NCI-H2227 (cell line): Measurements from ENCODE around the gene CNTNAP2.

Experiments
- DNase-seq: peaks from one replicate; lab custom pipeline; 2025; ENCODE audit not compliant: unreplicated experiment; lab: John Stamatoyannopoulos, UW

The CNTNAP2 gene

GRCh38 chr7:148108381-148108780 lies 1991.8 kb downstream of the CNTNAP2 start:
- no peak for DNase-seq

DNA sequence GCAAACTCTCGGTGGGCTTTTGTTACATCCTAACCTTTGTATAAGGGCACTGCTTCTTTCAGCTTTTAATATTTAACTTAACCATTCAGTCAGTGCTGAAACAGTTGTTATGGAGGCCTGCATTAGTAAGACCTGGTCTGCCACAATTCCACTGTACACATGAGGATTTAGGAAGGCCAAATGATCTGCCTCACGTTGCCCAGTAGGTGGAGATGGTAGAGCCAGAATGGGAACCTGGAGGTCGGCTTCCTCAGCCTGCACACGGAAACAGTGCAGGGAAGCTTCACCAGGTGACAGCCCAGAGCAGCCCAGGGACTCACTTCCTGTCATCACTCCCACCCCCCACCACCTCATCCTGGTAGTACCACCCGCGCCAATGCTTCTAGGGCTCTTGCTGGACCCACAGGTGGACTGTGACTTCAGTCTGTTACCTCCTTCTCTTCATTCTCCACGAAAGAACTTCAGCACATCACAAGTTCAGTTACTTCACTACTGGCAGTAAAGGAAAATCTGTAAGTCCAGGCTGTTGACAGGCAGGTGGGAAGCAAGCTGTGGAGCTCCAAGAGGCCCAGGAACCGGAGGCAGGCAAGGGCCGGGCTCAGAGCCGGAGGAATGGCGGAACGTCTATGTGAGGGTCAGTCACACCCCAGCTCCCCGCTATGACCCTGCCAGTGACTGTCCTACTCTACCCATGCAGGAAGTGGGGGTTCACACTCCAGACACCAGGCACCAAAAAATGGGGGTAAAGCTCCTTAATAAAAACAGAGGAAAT lies 1993.7 kb downstream of the CNTNAP2 start:
- DNase-seq: no peak

- DNase-seq: no peak
Measured at GRCh38 chr7:148114804-148115203, 1998.2 kb downstream of the CNTNAP2 start.

DNA sequence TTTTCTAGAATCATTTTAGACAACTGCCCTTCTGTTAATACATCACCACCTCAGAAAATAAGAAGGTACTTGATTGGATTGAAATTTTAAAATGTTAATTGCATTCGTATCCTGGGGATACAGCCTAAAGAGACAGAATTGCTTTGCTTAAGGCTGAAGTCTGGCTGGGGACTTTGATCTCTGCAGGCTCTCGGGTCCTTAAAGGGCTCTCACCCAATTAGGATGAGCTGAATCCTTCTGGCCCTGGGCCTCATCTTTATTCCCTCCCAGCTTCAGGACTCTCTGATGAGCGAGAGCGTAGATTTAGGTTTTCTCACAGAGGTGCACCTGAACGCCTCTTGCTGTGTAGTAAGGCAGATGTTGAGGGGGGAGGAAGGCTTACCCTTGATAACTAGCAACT lies 1998.7 kb downstream of the CNTNAP2 start:
- no peak for DNase-seq

DNA sequence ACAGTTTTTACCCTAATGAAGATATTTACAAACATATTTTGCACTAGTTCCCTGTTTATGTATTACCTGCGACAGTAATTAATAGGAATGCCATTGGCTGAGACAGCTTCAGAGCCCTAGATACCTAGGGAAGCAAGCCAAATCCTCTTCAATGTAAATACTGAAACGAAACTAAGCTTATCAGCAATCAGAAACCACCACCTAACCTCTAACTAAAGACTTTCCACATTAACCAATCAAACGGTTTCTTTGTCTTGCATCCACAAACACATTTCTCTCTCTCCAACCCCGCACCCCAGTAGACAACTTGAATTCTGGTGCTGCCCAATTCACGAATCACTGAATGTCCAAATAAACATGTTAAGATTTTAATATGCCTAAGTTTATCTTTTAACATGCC lies 1999.6 kb downstream of the CNTNAP2 start:
- DNase-seq: no peak

DNA sequence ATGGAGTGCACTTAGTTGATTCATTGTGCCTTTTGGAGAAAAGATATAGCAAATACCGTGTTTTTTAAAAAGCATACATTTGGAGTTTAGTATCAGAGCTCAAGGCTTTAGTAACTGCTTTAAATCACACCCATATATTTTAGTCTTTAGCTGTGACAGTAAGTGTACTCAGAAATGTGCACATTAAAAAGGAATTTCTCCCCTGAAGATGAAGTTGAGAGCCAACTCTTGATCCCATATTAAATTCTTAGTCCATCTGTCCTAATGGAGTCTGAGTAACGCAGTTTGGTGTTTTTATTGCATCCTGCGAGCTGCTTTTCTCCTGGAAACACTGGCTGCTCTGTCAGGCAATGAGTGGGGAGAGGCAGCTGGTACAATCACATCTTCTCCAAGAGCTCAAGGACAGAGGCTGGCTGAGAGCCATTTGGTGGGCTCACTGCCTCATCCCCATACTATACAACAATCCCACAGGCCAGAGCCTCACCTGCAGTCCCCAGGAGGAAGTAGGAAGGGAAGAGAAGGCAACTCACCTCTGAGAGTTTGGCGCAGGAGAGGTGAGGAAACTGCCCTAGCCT lies 2000.3 kb downstream of the CNTNAP2 start:
- no peak for DNase-seq

DNA sequence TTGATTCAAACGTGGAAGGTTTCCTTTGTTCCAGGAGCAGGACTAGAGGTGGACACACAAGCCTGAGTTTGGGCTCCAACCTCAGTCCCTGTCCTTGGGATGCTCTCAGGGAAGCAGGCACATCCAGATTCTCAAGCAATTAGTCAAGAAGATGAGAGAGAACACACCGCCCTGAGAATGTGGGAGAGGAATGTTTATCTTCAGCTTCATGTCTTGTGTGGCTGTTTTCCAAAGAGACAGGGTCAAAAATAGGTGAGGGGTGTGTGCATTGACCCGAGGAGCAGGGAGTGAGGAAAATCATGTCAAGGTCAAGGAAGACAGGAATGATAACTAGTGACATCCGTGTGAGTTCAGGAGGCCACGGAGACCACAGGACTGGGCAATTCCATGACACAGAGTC lies 2001.8 kb downstream of the CNTNAP2 start:
- no peak for DNase-seq

DNA sequence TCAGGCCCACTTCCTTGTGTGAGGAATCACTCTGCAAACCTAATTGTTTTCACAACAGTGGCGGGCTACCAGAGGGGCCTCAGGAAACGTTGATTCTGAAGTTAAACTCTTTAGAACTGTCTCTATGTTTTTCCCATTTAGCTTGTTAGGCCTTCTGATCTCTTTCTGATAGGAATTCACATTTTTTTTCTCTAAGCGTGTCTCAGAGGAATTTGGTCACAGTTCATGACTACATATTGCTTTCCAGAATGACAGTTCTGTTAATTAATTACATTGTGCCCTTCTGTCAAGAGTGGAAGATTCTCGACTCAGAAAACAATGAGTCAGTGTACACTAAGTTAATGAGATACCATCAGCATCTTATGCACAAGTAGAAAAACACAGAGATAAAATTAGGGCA lies 2004.8 kb downstream of the CNTNAP2 start:
- DNase-seq: no peak

GRCh38 chr7:148121847-148122246 lies 2005.2 kb downstream of the CNTNAP2 start:
- no peak for DNase-seq

DNA sequence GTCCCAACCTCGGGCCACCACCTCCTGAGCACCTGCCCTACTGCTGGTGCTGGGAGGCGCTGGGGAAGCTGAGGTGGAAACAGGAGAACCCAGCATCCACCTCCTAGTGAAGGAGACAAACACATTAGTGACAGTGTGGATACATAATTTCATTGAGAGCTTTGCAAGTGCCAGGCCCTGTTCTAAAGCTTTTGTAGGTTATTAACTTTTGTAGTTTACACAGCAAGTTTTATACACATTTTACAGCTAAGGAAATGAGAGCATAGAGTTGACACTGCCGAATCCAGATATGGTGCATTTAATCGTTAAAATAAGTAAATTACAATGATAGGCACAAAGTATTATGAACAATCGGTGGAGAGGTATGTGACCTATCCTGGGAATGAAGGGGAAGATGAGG lies 2007.9 kb downstream of the CNTNAP2 start:
- no peak for DNase-seq

GRCh38 chr7:148127374-148127773 lies 2010.8 kb downstream of the CNTNAP2 start:
- DNase-seq: no peak

DNA sequence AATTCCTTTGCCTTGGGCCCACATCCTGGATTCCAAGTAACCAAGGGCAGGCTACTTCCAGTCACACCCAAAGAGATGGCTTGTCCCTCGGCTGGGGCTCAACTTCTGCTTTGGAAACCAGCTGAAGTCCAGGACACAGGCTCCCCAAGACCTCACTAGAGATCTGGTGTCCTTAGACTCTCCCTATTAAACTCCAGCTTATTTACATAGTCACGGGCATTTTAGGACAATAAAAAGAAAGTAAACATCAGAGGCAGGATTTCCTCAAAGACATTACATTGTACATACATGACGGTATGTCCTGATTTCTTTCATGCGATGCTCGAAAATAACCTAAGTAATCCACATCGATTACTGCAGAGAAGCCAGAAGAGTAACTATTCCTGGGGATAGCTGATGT lies 2012.4 kb downstream of the CNTNAP2 start:
- DNase-seq: no peak

GRCh38 chr7:148135116-148135515 lies 2018.5 kb downstream of the CNTNAP2 start:
- DNase-seq: no peak

DNA sequence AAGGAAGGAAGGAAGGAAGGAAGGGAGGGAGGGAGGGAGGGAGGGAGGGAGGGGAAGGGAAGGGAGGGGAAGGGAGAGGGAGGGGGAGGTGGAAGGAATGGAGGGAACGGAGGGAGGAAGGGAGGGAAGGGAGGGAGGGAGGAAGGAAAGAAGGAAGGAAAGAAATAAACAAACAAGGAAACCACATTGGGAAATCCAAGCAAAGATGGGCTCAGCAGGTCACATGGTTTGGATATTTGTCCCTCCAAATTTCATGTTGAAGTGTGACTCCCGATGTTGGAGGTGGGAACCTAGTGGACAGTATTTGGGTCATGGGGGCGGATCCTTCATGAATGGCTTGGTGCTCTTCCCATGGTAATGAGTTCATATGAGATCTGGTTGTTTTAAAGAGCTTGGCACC lies 2019.4 kb downstream of the CNTNAP2 start:
- DNase-seq: no peak

DNA sequence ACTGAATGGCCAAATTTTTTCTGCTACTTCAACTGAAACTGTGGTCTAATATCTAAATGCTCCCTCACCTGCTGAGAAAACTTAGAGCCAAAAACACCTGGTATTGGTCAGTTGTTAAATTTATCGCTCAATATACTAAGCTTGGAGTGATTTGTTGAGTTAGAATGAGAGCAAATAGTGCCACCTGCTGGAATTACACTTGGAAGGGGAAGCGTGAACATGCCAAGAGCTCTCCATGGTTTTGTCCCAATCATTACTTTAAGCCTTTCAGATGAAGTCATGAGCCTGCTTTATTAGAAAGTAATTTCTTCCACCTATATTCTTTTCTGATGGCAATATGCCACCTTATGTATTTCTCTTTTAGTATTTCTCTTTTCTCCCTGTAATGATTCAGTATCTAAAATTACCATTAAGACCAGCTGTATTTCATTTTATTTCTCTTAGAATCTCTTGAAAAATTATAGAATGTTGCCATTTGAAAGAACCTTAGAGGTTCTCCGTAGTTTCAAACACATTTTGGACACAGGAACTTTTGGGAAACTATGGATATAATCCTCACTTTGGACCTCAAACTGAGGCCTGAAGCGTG lies 2026.2 kb downstream of the CNTNAP2 start:
- peak; percentile 36 for DNase-seq

- peak; percentile 80 for DNase-seq
Measured at GRCh38 chr7:148144827-148145226, 2028.2 kb downstream of the CNTNAP2 start.

DNA sequence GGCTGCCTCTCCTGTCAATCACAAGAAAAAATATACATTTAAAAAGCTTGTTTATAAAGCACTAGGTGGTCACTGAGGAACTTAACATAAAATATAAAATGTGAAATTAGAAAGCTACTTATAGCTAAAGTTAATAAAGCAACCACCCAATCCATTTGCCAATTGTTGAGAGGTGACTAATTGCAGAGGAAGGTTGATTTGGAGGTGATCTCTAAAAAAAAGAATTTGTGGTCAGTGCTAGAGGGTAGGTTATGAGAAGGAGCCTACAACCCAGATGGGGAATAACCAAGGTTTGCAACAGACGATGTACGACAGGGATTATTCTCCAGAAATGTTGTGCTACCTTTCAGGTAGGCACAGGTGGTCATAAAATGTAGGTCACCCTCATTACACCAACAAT lies 2029.7 kb downstream of the CNTNAP2 start:
- DNase-seq: no peak

DNA sequence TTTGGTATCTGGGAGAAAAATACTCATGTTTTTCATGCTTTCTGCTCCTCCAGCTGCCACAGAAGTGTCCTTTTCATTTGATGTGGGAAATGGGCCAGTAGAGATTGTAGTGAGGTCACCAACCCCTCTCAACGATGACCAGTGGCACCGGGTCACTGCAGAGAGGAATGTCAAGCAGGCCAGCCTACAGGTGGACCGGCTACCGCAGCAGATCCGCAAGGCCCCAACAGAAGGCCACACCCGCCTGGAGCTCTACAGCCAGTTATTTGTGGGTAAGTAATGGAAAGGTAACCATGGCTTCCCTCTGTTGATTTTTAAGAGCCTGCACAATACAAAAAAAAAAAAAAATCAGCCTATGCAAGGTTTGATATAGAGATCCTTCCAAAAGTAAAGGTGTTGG lies 2030.8 kb downstream of the CNTNAP2 start:
- no peak for DNase-seq

DNA sequence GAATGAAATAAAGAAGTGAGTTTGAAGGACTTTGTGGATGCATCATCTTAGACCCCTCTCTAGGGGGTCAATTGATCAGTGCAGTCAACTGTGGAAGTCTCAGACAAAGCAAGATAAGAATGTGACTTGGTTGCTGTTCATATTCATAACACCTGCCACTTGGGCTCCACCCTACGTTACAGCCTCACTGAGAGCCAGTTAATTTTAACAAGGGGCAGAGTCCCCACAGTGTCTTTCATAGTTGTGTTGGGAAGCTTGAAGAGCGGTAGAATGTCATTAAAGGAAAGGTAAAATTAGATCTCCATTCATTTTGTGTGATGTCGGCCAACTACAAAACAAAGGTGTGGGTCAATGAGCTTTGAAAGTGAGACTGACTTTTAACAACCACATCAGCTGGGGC lies 2031.9 kb downstream of the CNTNAP2 start:
- DNase-seq: no peak

DNA sequence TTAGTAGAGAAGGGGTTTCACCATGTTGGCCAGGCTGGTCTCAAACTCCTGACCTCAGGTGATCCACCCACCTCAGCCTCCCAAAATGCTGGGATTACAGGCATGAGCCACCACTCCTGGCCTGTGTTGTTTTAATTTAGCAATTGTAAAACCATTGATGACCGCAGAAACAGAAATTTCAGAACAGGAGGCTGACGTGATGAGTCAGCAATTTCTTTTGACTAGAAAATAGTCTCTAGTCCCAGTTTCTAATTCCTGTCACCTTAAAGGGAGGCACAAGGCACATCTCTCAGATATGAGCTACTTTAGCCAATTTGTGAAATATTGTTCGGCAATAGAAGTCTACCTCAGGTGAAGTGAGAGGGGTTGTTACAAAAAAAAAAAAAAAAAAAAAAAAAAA lies 2033.1 kb downstream of the CNTNAP2 start:
- no peak for DNase-seq

DNA sequence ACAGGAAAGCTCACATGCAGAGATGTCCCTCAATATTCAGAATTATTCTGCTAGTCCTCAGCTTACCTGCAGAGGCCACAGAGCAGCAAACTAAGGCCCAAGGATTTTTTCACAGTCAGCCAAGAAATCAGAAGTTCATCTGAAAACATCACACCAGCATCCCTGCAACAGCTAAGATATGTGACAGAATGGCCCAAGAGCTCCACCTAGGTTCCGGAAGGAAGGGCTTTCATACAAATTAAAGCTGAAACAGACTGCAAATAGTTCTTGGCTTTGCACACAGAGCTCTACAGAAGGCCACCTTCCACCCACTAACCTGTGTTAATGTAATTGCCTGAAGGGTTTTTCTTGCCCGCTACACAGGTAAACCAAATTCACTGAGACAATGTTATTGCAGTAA lies 2035.2 kb downstream of the CNTNAP2 start:
- no peak for DNase-seq

DNA sequence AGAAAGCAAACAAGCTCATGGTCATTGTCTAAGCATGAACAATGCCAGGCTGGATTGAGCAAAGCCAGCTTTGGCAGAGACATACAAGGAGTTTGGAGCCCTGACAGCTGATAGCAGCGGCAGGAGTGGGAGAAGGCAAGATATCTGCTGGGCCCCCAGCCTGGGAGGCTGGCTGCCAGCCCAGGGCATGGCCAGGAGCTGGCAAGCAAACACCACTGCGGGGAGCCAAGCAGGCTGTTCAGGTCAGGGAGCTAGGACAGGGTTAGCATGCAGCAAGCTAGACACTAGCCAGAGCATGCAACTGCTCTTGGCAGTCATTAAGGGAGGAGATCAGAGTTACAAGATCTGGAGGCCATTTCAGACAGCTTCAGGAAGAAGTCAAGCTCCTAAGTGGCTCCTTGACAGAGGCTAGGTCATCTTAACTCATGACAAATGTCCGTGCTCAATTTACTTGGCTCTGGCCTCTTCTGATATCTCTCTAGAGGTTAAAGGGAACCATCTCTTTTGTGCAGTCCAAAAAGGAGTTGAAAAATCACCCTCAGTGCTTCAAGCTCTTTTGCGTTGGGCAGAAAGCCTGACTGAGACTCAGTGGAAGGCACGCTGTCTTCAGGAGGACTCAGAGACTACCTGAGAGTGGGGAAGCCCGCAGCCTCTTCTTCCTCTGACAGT lies 2037.1 kb downstream of the CNTNAP2 start:
- DNase-seq: no peak
